ENCODE results near the gene TMEM89. TPM values are rescaled to one million over a fixed set of nuclear protein-coding genes. Genes with fewer than 3 reads are reported as not detected.

TMEM89 gene
- polyA plus RNA-seq, 1 donor (not counting 4 experiments of a cell fraction or from before 2014, with no cell fraction given), result not detected

- no peak overlapping the region for H3K27ac ChIP-seq (ENCODE audit: control insufficient read depth, insufficient read depth, low read length)
- no peaks in the 10 kb centered on the region for H3K36me3 ChIP-seq (ENCODE audit: control insufficient read depth in 2 of 2, extremely low read depth in 1 of 2, insufficient read depth in 2 of 2, low read length in 2 of 2)
- peaks cover 15% of the 10 kb centered on the region for H3K27me3 ChIP-seq (ENCODE audit: control insufficient read depth, extremely low read depth, insufficient read depth, low read length)
- no peaks in the 10 kb centered on the region for H3K9me1 ChIP-seq (ENCODE audit: control insufficient read depth, extremely low read depth, insufficient read depth, low read length)
- H3K9me3 ChIP-seq (ENCODE audit: control insufficient read depth, low read depth, low read length), result no peaks in the 10 kb centered on the region
- H3K4me3 ChIP-seq (ENCODE audit: control insufficient read depth in 2 of 3, extremely low read depth in 1 of 3, insufficient read depth in 2 of 3, low read depth in 1 of 3, low read length in 3 of 3), result peak overlapping the region; percentile 18 to 47 (median 31)
- H2AFZ ChIP-seq (ENCODE audit: control insufficient read depth, low read length), result no peak overlapping the region
- no peaks in the 10 kb centered on the region for H3K79me2 ChIP-seq (ENCODE audit: control insufficient read depth, insufficient read depth, low read length)
- no peaks in the 10 kb centered on the region for H4K20me1 ChIP-seq (ENCODE audit: control insufficient read depth, extremely low read depth, insufficient read depth, low read length)
- dilution Hi-C loops (cut with MboI; ENCODE audit: extremely low pct_ligation_motif_present, low sequenced_read_pairs), result no loop called here
- peak overlapping the region; percentile 68 for H3K4me2 ChIP-seq (ENCODE audit: control insufficient read depth, extremely low read depth, insufficient read depth, low read depth, low read length)
- TF ChIP-seq EZH2 (IDR thresholded peaks at IDR 0.05; ENCODE audit: low read length), result no peak
- TF ChIP-seq, protein P1, sequence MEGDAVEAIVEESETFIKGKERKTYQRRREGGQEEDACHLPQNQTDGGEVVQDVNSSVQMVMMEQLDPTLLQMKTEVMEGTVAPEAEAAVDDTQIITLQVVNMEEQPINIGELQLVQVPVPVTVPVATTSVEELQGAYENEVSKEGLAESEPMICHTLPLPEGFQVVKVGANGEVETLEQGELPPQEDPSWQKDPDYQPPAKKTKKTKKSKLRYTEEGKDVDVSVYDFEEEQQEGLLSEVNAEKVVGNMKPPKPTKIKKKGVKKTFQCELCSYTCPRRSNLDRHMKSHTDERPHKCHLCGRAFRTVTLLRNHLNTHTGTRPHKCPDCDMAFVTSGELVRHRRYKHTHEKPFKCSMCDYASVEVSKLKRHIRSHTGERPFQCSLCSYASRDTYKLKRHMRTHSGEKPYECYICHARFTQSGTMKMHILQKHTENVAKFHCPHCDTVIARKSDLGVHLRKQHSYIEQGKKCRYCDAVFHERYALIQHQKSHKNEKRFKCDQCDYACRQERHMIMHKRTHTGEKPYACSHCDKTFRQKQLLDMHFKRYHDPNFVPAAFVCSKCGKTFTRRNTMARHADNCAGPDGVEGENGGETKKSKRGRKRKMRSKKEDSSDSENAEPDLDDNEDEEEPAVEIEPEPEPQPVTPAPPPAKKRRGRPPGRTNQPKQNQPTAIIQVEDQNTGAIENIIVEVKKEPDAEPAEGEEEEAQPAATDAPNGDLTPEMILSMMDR (optimal IDR thresholded peaks at IDR 0.05 in 1 of 3, IDR thresholded peaks at IDR 0.05 in 1 of 3, conservative IDR thresholded peaks at IDR 0.05 in 1 of 3; ENCODE audit: extremely low read depth in 1 of 3, insufficient read depth in 2 of 3, low read length in 3 of 3), result no peak
- FAIRE-seq (no peak), DNase-seq (ENCODE audit: low read depth, low spot score) (no peak)
- H3K9ac ChIP-seq (ENCODE audit: control insufficient read depth, extremely low read depth, insufficient read depth, low read length), result no peak overlapping the region
- peaks cover 7% of the 10 kb centered on the region for H3K4me1 ChIP-seq (ENCODE audit: control insufficient read depth, extremely low read depth, insufficient read depth, low read length)
Observed at GRCh38 chr3:48661501-48662144, 40.1 kb upstream of the TMEM89 start.

DNA sequence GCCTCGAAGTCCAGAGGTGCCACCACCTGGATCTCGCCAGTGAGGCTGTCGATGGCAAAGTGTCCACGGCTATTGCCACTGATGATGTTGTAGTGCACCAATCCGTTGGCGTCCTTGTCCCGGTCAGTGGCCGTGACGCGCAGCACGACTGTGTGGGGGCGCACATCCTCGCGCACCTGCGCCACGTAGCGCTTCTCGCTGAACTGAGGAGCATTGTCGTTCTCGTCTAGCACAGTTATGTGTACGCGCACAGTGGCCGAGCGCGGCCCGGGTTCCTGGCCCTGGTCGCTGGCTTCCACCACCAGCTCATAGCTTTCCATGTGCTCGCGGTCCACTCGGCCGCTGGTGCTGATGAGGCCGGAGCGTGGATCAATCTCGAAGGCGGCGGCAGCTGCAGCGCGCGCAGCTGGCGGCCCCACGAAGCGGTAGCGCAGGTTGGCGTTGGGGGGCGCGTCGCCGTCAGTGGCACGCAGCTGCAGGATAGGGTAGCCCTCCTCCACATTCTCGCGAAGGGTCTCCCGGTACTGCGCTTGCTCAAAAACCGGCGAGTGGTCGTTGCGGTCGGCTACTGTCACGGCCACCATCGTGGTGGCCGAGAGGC lies 39.3 kb upstream of the TMEM89 start:
- TF ChIP-seq EZH2 (IDR thresholded peaks at IDR 0.05; ENCODE audit: low read length), result peak; percentile 7
- TF ChIP-seq, protein P1 (optimal IDR thresholded peaks at IDR 0.05 in 1 of 3, IDR thresholded peaks at IDR 0.05 in 1 of 3, conservative IDR thresholded peaks at IDR 0.05 in 1 of 3; ENCODE audit: extremely low read depth in 1 of 3, insufficient read depth in 2 of 3, low read length in 3 of 3), result no peak
- FAIRE-seq (no peak), DNase-seq (ENCODE audit: low read depth, low spot score) (no peak)
- Histone ChIP-seq H3K9ac (ENCODE audit: control insufficient read depth, extremely low read depth, insufficient read depth, low read length) (no peak overlapping the region), H3K4me2 (ENCODE audit: control insufficient read depth, extremely low read depth, insufficient read depth, low read depth, low read length) (peak overlapping the region; percentile 68), H3K4me3 (ENCODE audit: control insufficient read depth in 2 of 3, extremely low read depth in 1 of 3, insufficient read depth in 2 of 3, low read depth in 1 of 3, low read length in 3 of 3) (no peak overlapping the region), H4K20me1 (ENCODE audit: control insufficient read depth, extremely low read depth, insufficient read depth, low read length) (no peaks in the 10 kb centered on the region), H3K9me1 (ENCODE audit: control insufficient read depth, extremely low read depth, insufficient read depth, low read length) (no peaks in the 10 kb centered on the region), H3K36me3 (ENCODE audit: control insufficient read depth in 2 of 2, extremely low read depth in 1 of 2, insufficient read depth in 2 of 2, low read length in 2 of 2) (no peaks in the 10 kb centered on the region), H3K27me3 (ENCODE audit: control insufficient read depth, extremely low read depth, insufficient read depth, low read length) (peaks cover 15% of the 10 kb centered on the region), H3K4me1 (ENCODE audit: control insufficient read depth, extremely low read depth, insufficient read depth, low read length) (peaks cover 9% of the 10 kb centered on the region), H3K79me2 (ENCODE audit: control insufficient read depth, insufficient read depth, low read length) (no peaks in the 10 kb centered on the region), H3K27ac (ENCODE audit: control insufficient read depth, insufficient read depth, low read length) (no peak overlapping the region), H2AFZ (ENCODE audit: control insufficient read depth, low read length) (no peak overlapping the region), H3K9me3 (ENCODE audit: control insufficient read depth, low read depth, low read length) (no peaks in the 10 kb centered on the region)
- dilution Hi-C loops (cut with MboI; ENCODE audit: extremely low pct_ligation_motif_present, low sequenced_read_pairs), result no loop called here
